Suprapubic skin (tissue), 4 donors: ENCODE data around the gene SLC29A3. TPM values are rescaled to one million over a fixed set of nuclear protein-coding genes. Genes with fewer than 3 reads are reported as not detected.

ENCODE experiments used
- DNase-seq, 2 donors: peaks; one replicate each; pipeline ENCODE4 v3.0.0-alpha.2; 2019; ENCODE audit warnings: low spot score in 2 of 2
- H3K27ac ChIP-seq: fragments of 200-600 bp; sonication (generic); one replicate; pipeline ENCODE4 v1.5.1; 2019
- H3K27me3 ChIP-seq: fragments of 200-600 bp; sonication (generic); one replicate; pipeline ENCODE4 v1.5.1; 2019
- H3K36me3 ChIP-seq: fragments of 200-600 bp; sonication (generic); one replicate; pipeline ENCODE4 v1.5.1; 2019
- H3K4me1 ChIP-seq: fragments of 200-600 bp; sonication (generic); one replicate; pipeline ENCODE4 v1.5.1; 2019
- H3K4me3 ChIP-seq: fragments of 200-600 bp; sonication (generic); one replicate; pipeline ENCODE4 v1.5.1; 2019; ENCODE audit warnings: mild to moderate bottlenecking
- H3K9me3 ChIP-seq: fragments of 200-600 bp; sonication (generic); one replicate; pipeline ENCODE4 v1.5.1; 2019
- EP300 ChIP-seq: sonication (generic); formaldehyde crosslinking; IDR thresholded peaks from one replicate; pipeline ENCODE4 v1.6.1; 2017; ENCODE audit warnings: antibody characterized with exemption
- POLR2A ChIP-seq, 2 donors: fragments of 450-650 bp; IDR thresholded peaks; one replicate each; pipeline ENCODE4 v1.6.1; 2017; ENCODE audit warnings: antibody characterized with exemption in 2 of 2, mild to moderate bottlenecking in 2 of 2, moderate library complexity in 2 of 2
- POLR2AphosphoS5 ChIP-seq, 3 donors: sonication (generic); formaldehyde crosslinking; IDR thresholded peaks; one replicate each; pipeline ENCODE4 v1.6.1; 2017; ENCODE audit warnings: antibody characterized with exemption in 3 of 3
- WGBS: methylation state at CpG from one replicate; pipeline ENCODE4 v1.1.5; 2018; 5-methylcytosine and 5-hydroxymethylcytosine counted together
- total RNA-seq, 4 donors: library from RNA; depleted of rRNA; stranded (reverse); fragments of >200 nt; gene quantifications; one replicate each; pipeline ENCODE4 v1.1.0, GENCODE V29; 2016
- TF ChIP-seq, protein P1 (sequence below), 2 donors: fragments of 200-600 bp in 1 of 2; fragments of 450-650 bp in 1 of 2; sonication (generic) in 1 of 2; IDR thresholded peaks; one replicate each; pipeline ENCODE4 v1.5.1; 2016 to 2019; ENCODE audit warnings: antibody characterized with exemption in 2 of 2, mild to moderate bottlenecking in 1 of 2, moderate library complexity in 1 of 2

Gene SLC29A3
- total RNA-seq, 4 donors from 2014 or later: 1.3 to 2.8 (median 2.2) TPM

DNA sequence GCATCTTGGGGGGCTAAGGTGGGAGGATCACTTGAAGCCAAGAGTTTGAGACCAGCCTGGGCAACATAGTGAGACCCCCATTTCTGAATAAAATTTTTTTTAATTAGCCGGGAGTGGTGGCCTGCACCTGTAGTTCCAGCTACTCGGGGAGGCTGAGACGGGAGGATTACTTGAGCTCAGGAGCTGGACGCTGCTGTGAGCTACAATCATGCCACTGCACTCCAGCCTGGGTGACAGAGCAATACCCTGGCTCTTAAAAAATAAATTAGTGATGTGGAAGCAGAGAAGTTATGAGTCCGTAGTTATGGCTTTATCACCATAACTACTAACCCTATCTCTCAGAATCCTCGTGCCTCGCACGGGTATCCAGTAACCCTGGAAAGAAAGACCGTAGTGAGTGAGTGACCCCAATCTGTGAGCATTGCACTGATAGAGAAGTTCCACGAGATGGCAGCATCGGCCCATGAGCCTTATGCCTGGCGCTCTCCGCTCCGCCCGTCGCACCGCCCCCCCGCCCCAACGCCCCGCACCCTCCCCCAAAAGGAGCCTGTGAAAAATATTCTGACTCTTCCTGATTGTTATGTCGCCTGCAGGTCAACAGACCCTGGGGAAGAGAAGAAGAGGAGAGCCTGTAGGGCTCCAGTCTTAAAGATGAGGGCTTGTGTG is 4.9 kb upstream of the SLC29A3 start:
- peak overlapping the region; percentile 62 for H3K27ac ChIP-seq
- H3K9me3 ChIP-seq: no peaks in the 10 kb centered on the region
- WGBS: 18% methylated on average over 8 of the region's 21 CpGs
- TF ChIP-seq POLR2A (IDR thresholded peaks at IDR 0.05): no peak
- TF ChIP-seq, protein P1, sequence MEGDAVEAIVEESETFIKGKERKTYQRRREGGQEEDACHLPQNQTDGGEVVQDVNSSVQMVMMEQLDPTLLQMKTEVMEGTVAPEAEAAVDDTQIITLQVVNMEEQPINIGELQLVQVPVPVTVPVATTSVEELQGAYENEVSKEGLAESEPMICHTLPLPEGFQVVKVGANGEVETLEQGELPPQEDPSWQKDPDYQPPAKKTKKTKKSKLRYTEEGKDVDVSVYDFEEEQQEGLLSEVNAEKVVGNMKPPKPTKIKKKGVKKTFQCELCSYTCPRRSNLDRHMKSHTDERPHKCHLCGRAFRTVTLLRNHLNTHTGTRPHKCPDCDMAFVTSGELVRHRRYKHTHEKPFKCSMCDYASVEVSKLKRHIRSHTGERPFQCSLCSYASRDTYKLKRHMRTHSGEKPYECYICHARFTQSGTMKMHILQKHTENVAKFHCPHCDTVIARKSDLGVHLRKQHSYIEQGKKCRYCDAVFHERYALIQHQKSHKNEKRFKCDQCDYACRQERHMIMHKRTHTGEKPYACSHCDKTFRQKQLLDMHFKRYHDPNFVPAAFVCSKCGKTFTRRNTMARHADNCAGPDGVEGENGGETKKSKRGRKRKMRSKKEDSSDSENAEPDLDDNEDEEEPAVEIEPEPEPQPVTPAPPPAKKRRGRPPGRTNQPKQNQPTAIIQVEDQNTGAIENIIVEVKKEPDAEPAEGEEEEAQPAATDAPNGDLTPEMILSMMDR (IDR thresholded peaks at IDR 0.05): peak; percentile 32 to 90
- DNase-seq: no peak
- peaks cover 29% of the 10 kb centered on the region for H3K4me1 ChIP-seq
- no peaks in the 10 kb centered on the region for H3K36me3 ChIP-seq
- H3K4me3 ChIP-seq: peak overlapping the region; percentile 11
- H3K27me3 ChIP-seq: no peaks in the 10 kb centered on the region

GRCh38 chr10:71314694-71315225 is 4.3 kb upstream of the SLC29A3 start:
- 58% methylated on average over 10 of the region's 11 CpGs for WGBS
- Histone ChIP-seq H3K4me3 (peak overlapping the region; percentile 11), H3K36me3 (no peaks in the 10 kb centered on the region), H3K27me3 (no peaks in the 10 kb centered on the region), H3K9me3 (no peaks in the 10 kb centered on the region), H3K27ac (no peak overlapping the region), H3K4me1 (peaks cover 31% of the 10 kb centered on the region)
- DNase-seq: no peak
- TF ChIP-seq, protein P1 (IDR thresholded peaks at IDR 0.05): no peak
- TF ChIP-seq EP300: no peak

GRCh38 chr10:71316056-71316785 is 2.8 kb upstream of the SLC29A3 start:
- Histone ChIP-seq H3K4me3 (no peak overlapping the region), H3K9me3 (no peaks in the 10 kb centered on the region), H3K4me1 (peaks cover 37% of the 10 kb centered on the region), H3K36me3 (no peaks in the 10 kb centered on the region), H3K27ac (no peak overlapping the region), H3K27me3 (no peaks in the 10 kb centered on the region)
- no peak for DNase-seq
- TF ChIP-seq EP300 (no peak), POLR2A (IDR thresholded peaks at IDR 0.05) (no peak), POLR2AphosphoS5 (IDR thresholded peaks at IDR 0.05) (no peak)
- TF ChIP-seq, protein P1 (IDR thresholded peaks at IDR 0.05): no peak
- WGBS: 79% methylated on average over 3 of the region's 3 CpGs

- Histone ChIP-seq H3K27me3 (no peaks in the 10 kb centered on the region), H3K36me3 (no peaks in the 10 kb centered on the region), H3K9me3 (no peaks in the 10 kb centered on the region), H3K4me3 (no peak overlapping the region), H3K4me1 (peaks cover 37% of the 10 kb centered on the region), H3K27ac (no peak overlapping the region)
- TF ChIP-seq, protein P1 (IDR thresholded peaks at IDR 0.05): no peak
- no peak for TF ChIP-seq EP300
- 83% methylated on average over 6 of the region's 6 CpGs for WGBS
- DNase-seq: no peak
Observed at GRCh38 chr10:71316786-71317160, 2.3 kb upstream of the SLC29A3 start.

DNA sequence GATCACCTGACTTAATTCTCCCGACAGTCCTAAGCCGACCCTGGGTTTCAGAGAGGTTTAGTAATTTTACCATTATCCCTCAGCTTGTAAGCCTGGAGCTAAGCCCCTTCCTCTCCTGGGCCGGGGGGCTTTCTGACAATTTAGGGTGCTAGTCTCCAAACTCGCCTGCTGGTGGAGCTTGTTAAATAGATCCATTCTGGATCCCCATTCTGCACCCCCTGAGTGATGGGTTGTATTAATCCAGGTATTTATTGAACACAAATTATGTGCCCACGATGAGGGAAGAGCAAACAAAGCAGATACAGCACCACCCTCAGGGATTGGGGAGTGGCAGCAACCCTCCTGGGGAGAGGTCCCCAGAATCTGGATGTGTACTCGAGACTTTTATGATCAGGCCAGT is 1.3 kb upstream of the SLC29A3 start:
- no peak for DNase-seq
- H3K27ac ChIP-seq: no peak overlapping the region
- TF ChIP-seq, protein P1 (IDR thresholded peaks at IDR 0.05): no peak
- TF ChIP-seq EP300 (no peak), POLR2A (IDR thresholded peaks at IDR 0.05) (no peak), POLR2AphosphoS5 (IDR thresholded peaks at IDR 0.05) (no peak)
- no peak overlapping the region for H3K4me3 ChIP-seq
- no peaks in the 10 kb centered on the region for H3K9me3 ChIP-seq
- WGBS: 67% methylated on average over 6 of the region's 6 CpGs
- no peaks in the 10 kb centered on the region for H3K27me3 ChIP-seq
- H3K4me1 ChIP-seq: peaks cover 36% of the 10 kb centered on the region
- peaks cover 2% of the 10 kb centered on the region for H3K36me3 ChIP-seq
